HFFc6 (cell line): Measurements from ENCODE around the gene PASK. TPM values are rescaled to one million over a fixed set of nuclear protein-coding genes. Genes with fewer than 3 reads are reported as not detected.

Experiments
- DNase-seq: peaks from one replicate; pipeline ENCODE4 v3.0.0-alpha.2; 2018
- H3K27ac Mint-ChIP-seq: 2 replicates; pipeline ENCODE4 v1.8.0; 2020; ENCODE audit warnings: mild to moderate bottlenecking, mixed read lengths
- H3K27me3 Mint-ChIP-seq: 2 replicates; pipeline ENCODE4 v1.8.0; 2021; ENCODE audit warnings: mild to moderate bottlenecking, moderate library complexity, mixed read lengths; ENCODE audit not compliant: insufficient read depth
- H3K36me3 Mint-ChIP-seq: 2 replicates; pipeline ENCODE4 v1.8.0; 2021; ENCODE audit warnings: low read depth, mixed read lengths
- H3K4me1 Mint-ChIP-seq: 2 replicates; pipeline ENCODE4 v1.8.0; 2020; ENCODE audit warnings: low read depth, mixed read lengths
- H3K4me3 Mint-ChIP-seq: 2 replicates; pipeline ENCODE4 v1.8.0; 2020; ENCODE audit warnings: mild to moderate bottlenecking, moderate library complexity, mixed read lengths
- H3K9me3 Mint-ChIP-seq: 2 replicates; pipeline ENCODE4 v1.8.0; 2020; ENCODE audit warnings: mild to moderate bottlenecking, mixed read lengths
- total RNA-seq, 6 experiments: library from RNA; stranded (reverse); fragmentation: NEBNext Ultra II Directional; extraction: Animal tissue kit (Norgen Biotek cat#: 25700); gene quantifications; 2 replicates in 1 of 6; 3 replicates in 5 of 6; pipeline ENCODE4 v1.2.3, GENCODE V29; 2021
- TF ChIP-seq, protein P1 (sequence below): fragments of 200-600 bp; sonication (generic); IDR thresholded peaks from 2 replicates; pipeline ENCODE4 v1.5.0; 2021; ENCODE audit warnings: antibody characterized with exemption, mild to moderate bottlenecking

Gene PASK
- total RNA-seq, 6 experiments from 2014 or later: 3.3 to 7.1 (median 6.0) TPM

- H3K36me3 Mint-ChIP-seq: peaks cover 14% of the 10 kb centered on the region
- TF ChIP-seq, protein P1, sequence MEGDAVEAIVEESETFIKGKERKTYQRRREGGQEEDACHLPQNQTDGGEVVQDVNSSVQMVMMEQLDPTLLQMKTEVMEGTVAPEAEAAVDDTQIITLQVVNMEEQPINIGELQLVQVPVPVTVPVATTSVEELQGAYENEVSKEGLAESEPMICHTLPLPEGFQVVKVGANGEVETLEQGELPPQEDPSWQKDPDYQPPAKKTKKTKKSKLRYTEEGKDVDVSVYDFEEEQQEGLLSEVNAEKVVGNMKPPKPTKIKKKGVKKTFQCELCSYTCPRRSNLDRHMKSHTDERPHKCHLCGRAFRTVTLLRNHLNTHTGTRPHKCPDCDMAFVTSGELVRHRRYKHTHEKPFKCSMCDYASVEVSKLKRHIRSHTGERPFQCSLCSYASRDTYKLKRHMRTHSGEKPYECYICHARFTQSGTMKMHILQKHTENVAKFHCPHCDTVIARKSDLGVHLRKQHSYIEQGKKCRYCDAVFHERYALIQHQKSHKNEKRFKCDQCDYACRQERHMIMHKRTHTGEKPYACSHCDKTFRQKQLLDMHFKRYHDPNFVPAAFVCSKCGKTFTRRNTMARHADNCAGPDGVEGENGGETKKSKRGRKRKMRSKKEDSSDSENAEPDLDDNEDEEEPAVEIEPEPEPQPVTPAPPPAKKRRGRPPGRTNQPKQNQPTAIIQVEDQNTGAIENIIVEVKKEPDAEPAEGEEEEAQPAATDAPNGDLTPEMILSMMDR: no peak
- H3K4me1 Mint-ChIP-seq: peaks cover 15% of the 10 kb centered on the region
- no peak overlapping the region for H3K27ac Mint-ChIP-seq
- no peaks in the 10 kb centered on the region for H3K9me3 Mint-ChIP-seq
- H3K27me3 Mint-ChIP-seq: peaks cover 2% of the 10 kb centered on the region; the same call in 1 of the 2 replicates
- no peak for DNase-seq
- H3K4me3 Mint-ChIP-seq: no peak overlapping the region
These were observed 14.4 kb upstream of the PASK start for GRCh38 chr2:241163601-241164118.

GRCh38 chr2:241161646-241162281 lies 12.5 kb upstream of the PASK start:
- Mint-ChIP-seq H3K4me3 (no peak overlapping the region; the same call in 1 of the 2 replicates), H3K9me3 (no peaks in the 10 kb centered on the region)

DNA sequence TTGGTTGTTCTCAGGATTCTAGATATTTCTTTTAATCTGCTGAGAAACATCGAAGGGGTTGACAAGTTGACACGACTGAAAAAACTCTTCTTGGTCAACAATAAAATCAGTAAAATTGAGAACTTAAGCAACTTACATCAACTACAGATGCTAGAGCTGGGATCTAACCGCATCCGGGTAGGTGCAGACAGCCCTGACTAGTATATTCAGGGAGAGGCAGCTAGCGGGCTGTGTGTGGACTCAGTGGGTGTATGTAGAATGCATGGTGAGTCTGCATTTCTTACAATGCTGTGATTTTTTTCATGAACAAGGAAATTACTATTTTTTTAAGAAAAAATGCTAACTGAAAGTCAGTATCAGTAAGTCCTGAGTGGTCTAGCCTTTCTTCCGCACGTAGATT lies 11.0 kb upstream of the PASK start:
- Mint-ChIP-seq H3K9me3 (no peaks in the 10 kb centered on the region), H3K27me3 (peaks cover 5% of the 10 kb centered on the region; the same call in 1 of the 2 replicates), H3K4me1 (peaks cover 37% of the 10 kb centered on the region), H3K27ac (no peak overlapping the region), H3K36me3 (peaks cover 23% of the 10 kb centered on the region), H3K4me3 (no peak overlapping the region)
- DNase-seq: no peak
- TF ChIP-seq, protein P1: no peak

More at GRCh38 chr2:241161646-241162281, 12.5 kb upstream of the PASK start:
- DNase-seq: peak; percentile 63
- peaks cover 23% of the 10 kb centered on the region for H3K36me3 Mint-ChIP-seq
- H3K27me3 Mint-ChIP-seq: peaks cover 2% of the 10 kb centered on the region; the same call in 1 of the 2 replicates
- TF ChIP-seq, protein P1: no peak
- peaks cover 33% of the 10 kb centered on the region for H3K4me1 Mint-ChIP-seq
- H3K27ac Mint-ChIP-seq: peak overlapping the region; percentile 74

- Mint-ChIP-seq H3K36me3 (peaks cover 26% of the 10 kb centered on the region), H3K4me3 (no peak overlapping the region), H3K9me3 (no peaks in the 10 kb centered on the region), H3K4me1 (peaks cover 45% of the 10 kb centered on the region), H3K27me3 (peaks cover 5% of the 10 kb centered on the region; the same call in 1 of the 2 replicates), H3K27ac (no peak overlapping the region)
- TF ChIP-seq, protein P1: no peak
- DNase-seq: no peak
These were observed 9.8 kb upstream of the PASK start for GRCh38 chr2:241159116-241159515.

DNA sequence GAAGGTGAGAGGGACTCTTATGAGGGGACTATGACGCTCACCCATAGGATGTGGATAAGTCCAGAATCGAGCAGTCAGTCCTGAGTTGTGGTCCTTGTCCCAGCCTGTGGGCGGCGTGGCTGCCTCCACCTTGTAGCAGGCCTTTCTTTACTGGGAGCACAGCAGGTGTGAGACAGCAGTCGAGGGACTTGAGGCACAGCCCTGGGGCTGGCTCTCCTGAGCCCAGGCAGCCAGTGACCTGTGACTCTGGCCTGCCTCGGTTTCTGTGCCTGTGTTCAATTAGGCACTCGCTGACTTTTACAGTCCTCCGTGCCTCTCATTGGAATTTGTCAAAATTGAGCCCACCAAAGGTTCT lies 9.3 kb upstream of the PASK start:
- H3K4me1 Mint-ChIP-seq: peaks cover 49% of the 10 kb centered on the region
- no peak for DNase-seq
- H3K4me3 Mint-ChIP-seq: no peak overlapping the region
- peaks cover 29% of the 10 kb centered on the region for H3K36me3 Mint-ChIP-seq
- H3K27ac Mint-ChIP-seq: peak overlapping the region; percentile 82
- no peaks in the 10 kb centered on the region for H3K9me3 Mint-ChIP-seq
- TF ChIP-seq, protein P1: no peak
- peaks cover 5% of the 10 kb centered on the region; the same call in 1 of the 2 replicates for H3K27me3 Mint-ChIP-seq
